HT-29 (cell line): ENCODE data around the gene PRSS48. TPM values are rescaled to one million over a fixed set of nuclear protein-coding genes. Genes with fewer than 3 reads are reported as not detected.
"Not testable (repeated sequence)": the region's sequence is repeated elsewhere in the genome, so short reads cannot be mapped to it uniquely, and the experiment has no call there.

Experiments used
- DNase-seq: peaks from one replicate; pipeline ENCODE4 v3.0.0-alpha.2; 2015; ENCODE audit warnings: low spot score
- total RNA-seq: library from RNA; depleted of rRNA; stranded (reverse); fragments of >200 nt; shearing (Covaris generic); gene quantifications from 2 replicates; pipeline ENCODE4 v1.2.3, GENCODE V29; 2014

PRSS48 gene
- total RNA-seq, 1 experiment from 2014 or later, result not detected

- no peak for DNase-seq
These were observed 16.4 kb upstream of the PRSS48 start for GRCh38 chr4:151260526-151260925.

GRCh38 chr4:151263455-151263854, 13.5 kb upstream of the PRSS48 start:
- DNase-seq, result no peak

- DNase-seq, result no peak
These were observed 10.5 kb upstream of the PRSS48 start for GRCh38 chr4:151266497-151266896.

GRCh38 chr4:151267104-151267503, 9.9 kb upstream of the PRSS48 start:
- DNase-seq, result no peak

GRCh38 chr4:151267822-151268535, 9.0 kb upstream of the PRSS48 start:
- no peak for DNase-seq

GRCh38 chr4:151268905-151269304, 8.1 kb upstream of the PRSS48 start:
- not testable (repeated sequence) for DNase-seq

- DNase-seq, result no peak
These were observed 7.7 kb downstream of the PRSS48 start for GRCh38 chr4:151284534-151285245.

GRCh38 chr4:151287409-151287808, 10.4 kb downstream of the PRSS48 start:
- DNase-seq, result no peak

- DNase-seq, result no peak
These were observed 14.5 kb downstream of the PRSS48 start for GRCh38 chr4:151291485-151291884.

GRCh38 chr4:151292038-151292437, 15.1 kb downstream of the PRSS48 start:
- no peak for DNase-seq

GRCh38 chr4:151294833-151295496, 18.0 kb downstream of the PRSS48 start:
- DNase-seq, result no peak

GRCh38 chr4:151296227-151296626, 19.3 kb downstream of the PRSS48 start:
- DNase-seq, result no peak

- no peak for DNase-seq
These were observed 20.2 kb downstream of the PRSS48 start for GRCh38 chr4:151297170-151297569.

GRCh38 chr4:151302432-151302831, 25.5 kb downstream of the PRSS48 start:
- DNase-seq, result no peak

GRCh38 chr4:151304226-151304625, 27.3 kb downstream of the PRSS48 start:
- DNase-seq, result no peak

GRCh38 chr4:151304755-151305154, 27.8 kb downstream of the PRSS48 start:
- DNase-seq, result no peak

- no peak for DNase-seq
These were observed 33.3 kb downstream of the PRSS48 start for GRCh38 chr4:151310124-151310728.

- no peak for DNase-seq
These were observed 36.5 kb downstream of the PRSS48 start for GRCh38 chr4:151313306-151314009.

- no peak for DNase-seq
These were observed 37.0 kb downstream of the PRSS48 start for GRCh38 chr4:151314010-151314355.

GRCh38 chr4:151314479-151314878, 37.5 kb downstream of the PRSS48 start:
- no peak for DNase-seq

- DNase-seq, result no peak
These were observed 38.4 kb downstream of the PRSS48 start for GRCh38 chr4:151315212-151315886.
